Effector memory CD4-positive, alpha-beta T cell (primary cell): ENCODE data around the gene DDX24.
A peak's percentile ranks its signal among the peaks of the same experiment; 100 is the strongest.

Source experiments
- DNase-seq, 3 donors: peaks; one replicate each; pipeline ENCODE4 v3.0.0-alpha.2; 2020
- H3K27ac ChIP-seq: 2 replicates; pipeline ENCODE4 v1.7.0; 2013; ENCODE audit warnings: mild to moderate bottlenecking, low read length, moderate library complexity; ENCODE audit not compliant: insufficient read depth, poor library complexity, severe bottlenecking
- H3K27me3 ChIP-seq: replicated peaks from 2 replicates; pipeline ENCODE4 v1.7.0; 2013; ENCODE audit warnings: mild to moderate bottlenecking, low read length; ENCODE audit not compliant: insufficient read depth, control insufficient read depth, poor library complexity, severe bottlenecking
- H3K36me3 ChIP-seq: 2 replicates; pipeline ENCODE4 v1.7.0; 2013; ENCODE audit warnings: mild to moderate bottlenecking, low read length, moderate library complexity; ENCODE audit not compliant: control insufficient read depth, insufficient read depth
- H3K4me1 ChIP-seq: 2 replicates; pipeline ENCODE4 v1.7.0; 2013; ENCODE audit warnings: low read length, mild to moderate bottlenecking; ENCODE audit not compliant: control insufficient read depth, insufficient read depth, poor library complexity, severe bottlenecking
- H3K4me3 ChIP-seq: 2 replicates; pipeline ENCODE4 v1.7.0; 2013; ENCODE audit warnings: low read length, low read depth, mild to moderate bottlenecking; ENCODE audit not compliant: insufficient read depth, poor library complexity, severe bottlenecking
- H3K9me3 ChIP-seq: 2 replicates; pipeline ENCODE4 v1.7.0; 2013; ENCODE audit warnings: mild to moderate bottlenecking, low read length, moderate library complexity; ENCODE audit not compliant: control insufficient read depth
- total RNA-seq, 3 donors: gene quantifications; one replicate each; lab custom pipeline; 2026; lab: John Stamatoyannopoulos, UW

The DDX24 gene, protein sequence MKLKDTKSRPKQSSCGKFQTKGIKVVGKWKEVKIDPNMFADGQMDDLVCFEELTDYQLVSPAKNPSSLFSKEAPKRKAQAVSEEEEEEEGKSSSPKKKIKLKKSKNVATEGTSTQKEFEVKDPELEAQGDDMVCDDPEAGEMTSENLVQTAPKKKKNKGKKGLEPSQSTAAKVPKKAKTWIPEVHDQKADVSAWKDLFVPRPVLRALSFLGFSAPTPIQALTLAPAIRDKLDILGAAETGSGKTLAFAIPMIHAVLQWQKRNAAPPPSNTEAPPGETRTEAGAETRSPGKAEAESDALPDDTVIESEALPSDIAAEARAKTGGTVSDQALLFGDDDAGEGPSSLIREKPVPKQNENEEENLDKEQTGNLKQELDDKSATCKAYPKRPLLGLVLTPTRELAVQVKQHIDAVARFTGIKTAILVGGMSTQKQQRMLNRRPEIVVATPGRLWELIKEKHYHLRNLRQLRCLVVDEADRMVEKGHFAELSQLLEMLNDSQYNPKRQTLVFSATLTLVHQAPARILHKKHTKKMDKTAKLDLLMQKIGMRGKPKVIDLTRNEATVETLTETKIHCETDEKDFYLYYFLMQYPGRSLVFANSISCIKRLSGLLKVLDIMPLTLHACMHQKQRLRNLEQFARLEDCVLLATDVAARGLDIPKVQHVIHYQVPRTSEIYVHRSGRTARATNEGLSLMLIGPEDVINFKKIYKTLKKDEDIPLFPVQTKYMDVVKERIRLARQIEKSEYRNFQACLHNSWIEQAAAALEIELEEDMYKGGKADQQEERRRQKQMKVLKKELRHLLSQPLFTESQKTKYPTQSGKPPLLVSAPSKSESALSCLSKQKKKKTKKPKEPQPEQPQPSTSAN
- 656 to 797 (median 725) reads per million in 3 donors for total RNA-seq

DNA sequence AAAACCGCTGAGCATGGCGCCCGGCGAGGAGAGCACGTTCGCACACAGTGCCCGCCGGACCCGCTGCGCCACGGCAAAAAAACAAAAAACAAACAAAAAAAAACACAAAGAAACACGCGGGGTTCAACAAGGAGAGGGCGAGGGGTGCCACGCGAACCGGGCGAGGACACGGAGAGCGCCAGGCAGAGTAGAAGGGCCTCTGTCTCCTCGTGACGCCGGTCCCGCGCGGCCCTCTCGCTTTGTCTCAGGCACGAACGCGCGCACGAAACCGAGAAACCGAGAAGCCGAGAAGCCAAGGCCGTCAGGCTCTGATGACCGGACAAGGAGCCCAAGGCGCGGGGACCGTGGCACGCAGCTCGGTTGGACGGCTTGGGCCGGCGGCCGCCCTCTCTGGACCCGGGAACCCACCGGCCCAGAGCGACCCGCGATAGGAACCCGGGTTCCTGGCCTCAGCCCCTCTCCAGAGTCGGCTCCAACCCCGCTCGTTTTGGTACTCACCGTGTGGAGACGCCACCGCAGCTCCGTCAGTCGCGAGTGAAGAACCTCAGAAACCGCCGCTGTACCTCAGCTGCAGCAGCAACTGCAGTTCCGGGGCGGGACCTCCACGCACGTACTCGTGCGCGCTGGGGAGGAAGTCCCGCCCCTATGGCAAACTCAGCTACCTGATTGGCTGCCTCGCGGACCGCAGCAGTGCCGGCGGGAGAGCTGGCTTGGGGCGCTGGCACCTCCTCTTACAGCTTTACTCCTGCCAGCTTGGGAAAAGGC is at the start of gene DDX24, which contains the start of gene IFI27L1:
Gene DDX24, minus strand, starts transcription at position 582 of the 765 bp plus-strand sequence. CDS start 1,460 bp downstream, outside the sequence.
Gene IFI27L1, plus strand, starts transcription at position 690 of the 765 bp plus-strand sequence. CDS start 15,628 bp downstream, outside the sequence.
- no peaks in the 10 kb centered on the region for H3K27me3 ChIP-seq
- H3K9me3 ChIP-seq = no peaks in the 10 kb centered on the region
- peak within 1 kb of the TSS; percentile 96 for H3K27ac ChIP-seq
- peaks cover 23% of the 10 kb centered on the region for H3K4me1 ChIP-seq
- H3K4me3 ChIP-seq = peak within 1 kb of the TSS; percentile 97
- H3K36me3 ChIP-seq = peaks cover 13% of the 10 kb centered on the region
- peak; percentile 92 to 94 (median 94) for DNase-seq

DNA sequence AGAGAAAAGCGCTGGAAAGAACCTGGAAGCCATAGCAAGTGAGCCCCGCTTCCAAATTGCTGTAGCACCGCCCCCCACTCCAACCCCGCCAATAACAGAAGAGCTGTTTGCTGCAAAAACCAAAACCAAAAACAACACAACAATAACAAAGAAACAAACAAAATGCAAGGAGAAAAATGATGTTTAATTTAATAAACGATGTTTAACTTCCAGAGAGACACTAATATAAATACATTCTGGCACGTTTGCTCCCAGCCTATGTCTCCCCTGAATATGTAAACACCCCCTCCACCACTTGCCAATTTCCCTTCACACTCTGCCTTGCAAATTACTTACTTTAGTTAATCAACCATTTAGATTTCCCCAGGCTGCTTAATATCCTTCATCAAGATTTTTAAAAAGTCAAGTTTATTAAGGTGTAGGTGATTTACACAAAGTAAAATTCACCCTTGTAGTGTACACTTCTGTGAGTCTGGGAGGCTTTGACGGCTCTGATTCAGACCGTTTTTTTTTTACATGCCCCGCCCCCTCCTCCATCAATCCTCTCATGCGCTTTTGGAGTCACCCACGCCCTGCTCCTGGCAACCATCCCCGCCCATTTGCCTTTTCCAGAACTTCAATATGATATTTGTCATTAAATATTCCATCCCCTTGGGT is 48.9 kb upstream of the DDX24 start:
- H3K27me3 ChIP-seq = no peaks in the 10 kb centered on the region
- no peaks in the 10 kb centered on the region for H3K9me3 ChIP-seq
- peak overlapping the region; percentile 55 for H3K27ac ChIP-seq
- DNase-seq = peak in 2 of 3 donors; percentile 5 to 10
- peak overlapping the region; percentile 54 for H3K4me3 ChIP-seq
- H3K4me1 ChIP-seq = no peaks in the 10 kb centered on the region
- H3K36me3 ChIP-seq = no peaks in the 10 kb centered on the region

DNA sequence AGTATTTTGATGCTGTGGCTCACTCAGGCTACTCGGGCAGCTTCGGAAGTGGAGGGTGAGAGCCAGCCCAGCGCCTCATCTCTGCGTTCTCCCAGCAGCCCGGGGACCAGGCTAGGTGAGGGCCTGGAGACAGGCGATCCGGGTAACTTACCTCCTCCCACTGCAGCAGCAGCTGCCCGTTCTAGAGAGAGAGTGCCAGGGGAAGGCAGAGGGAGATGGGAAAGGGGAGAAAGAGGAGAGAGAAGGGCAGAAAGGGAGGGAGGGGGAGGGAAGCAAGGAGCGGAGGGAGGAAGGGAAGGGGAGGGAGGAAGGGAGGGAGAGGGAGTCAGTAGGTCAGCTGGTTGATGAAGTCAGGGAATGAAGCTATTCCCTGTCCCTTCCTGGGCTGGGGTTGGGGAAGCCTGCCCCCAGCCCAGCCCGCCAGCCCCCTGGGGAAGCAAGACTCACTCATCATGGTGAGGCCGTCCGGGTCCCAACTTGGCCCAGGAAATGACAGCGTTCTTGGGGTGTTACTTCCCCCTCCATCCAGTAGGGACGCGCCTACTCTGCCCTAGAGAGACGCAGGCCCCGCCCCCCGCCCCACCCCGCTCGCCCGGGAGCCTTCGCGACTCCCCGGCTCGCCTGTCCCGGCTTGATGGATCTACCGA is 48.2 kb upstream of the DDX24 start, which contains the start of gene IFI27L2:
Gene IFI27L2, minus strand, starts transcription at position 494 of the 647 bp plus-strand sequence. Its CDS starts 40 bp downstream, at position 454.
- peak within 1 kb of the TSS; percentile 54 for H3K4me3 ChIP-seq
- H3K36me3 ChIP-seq = no peaks in the 10 kb centered on the region
- peak within 1 kb of the TSS; percentile 55 for H3K27ac ChIP-seq
- no peaks in the 10 kb centered on the region for H3K4me1 ChIP-seq
- DNase-seq = peak; percentile 40 to 66 (median 58)
- H3K27me3 ChIP-seq = no peaks in the 10 kb centered on the region
- no peaks in the 10 kb centered on the region for H3K9me3 ChIP-seq

DNA sequence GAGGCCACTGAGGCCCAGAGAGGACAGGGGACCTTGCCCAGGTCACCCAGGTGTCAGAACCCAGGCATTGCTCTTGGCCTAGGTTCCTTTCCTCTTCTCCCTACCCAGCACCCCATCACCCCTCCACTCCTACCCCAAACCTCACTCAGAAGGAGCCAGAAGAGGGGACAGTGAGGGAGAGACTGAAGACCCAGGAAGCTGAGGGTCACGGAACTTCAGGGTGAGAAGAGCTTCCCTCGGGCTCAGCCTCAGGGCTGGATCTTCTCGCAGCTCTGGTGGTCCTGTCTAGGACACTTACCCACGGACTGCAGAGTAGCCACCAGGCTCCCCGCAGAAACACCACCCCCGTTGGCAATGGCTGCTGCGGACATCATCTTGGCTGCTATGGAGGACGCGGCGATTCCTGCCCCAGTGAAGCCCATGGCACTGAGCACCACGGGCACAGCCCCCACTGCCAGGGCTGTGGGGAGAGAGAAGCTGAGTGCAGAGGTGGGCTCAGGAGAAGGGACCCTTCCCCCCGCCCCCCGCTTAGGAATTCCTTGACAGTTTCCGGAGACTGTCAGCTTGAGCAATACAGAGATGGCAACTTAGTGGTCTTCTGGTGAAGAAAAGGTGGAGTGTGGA is 47.3 kb upstream of the DDX24 start:
- no peak overlapping the region for H3K27ac ChIP-seq
- no peaks in the 10 kb centered on the region for H3K4me1 ChIP-seq
- DNase-seq = no peak
- no peaks in the 10 kb centered on the region for H3K9me3 ChIP-seq
- no peak overlapping the region for H3K4me3 ChIP-seq
- H3K27me3 ChIP-seq = no peaks in the 10 kb centered on the region
- no peaks in the 10 kb centered on the region for H3K36me3 ChIP-seq

DNA sequence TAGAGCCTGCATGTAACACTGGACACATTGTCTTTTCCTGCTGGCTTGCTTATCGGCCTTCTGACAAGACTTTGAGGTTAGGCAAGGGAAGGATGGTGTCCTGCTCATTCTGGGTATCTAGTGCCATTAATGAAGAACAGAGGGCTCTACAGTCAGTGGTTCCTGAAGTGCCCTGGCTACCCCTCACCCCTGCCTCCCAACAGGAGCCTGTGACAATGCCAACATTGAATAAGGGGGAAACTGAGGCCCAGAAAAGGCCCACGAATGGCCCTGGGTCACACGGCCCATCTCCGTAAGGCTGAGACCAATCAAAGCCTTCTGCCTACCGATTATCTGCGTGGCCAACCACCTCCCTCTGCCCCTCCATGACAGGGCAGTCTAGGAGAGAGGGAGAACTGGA is 46.3 kb upstream of the DDX24 start:
- Histone ChIP-seq H3K27ac (no peak overlapping the region), H3K4me3 (no peak overlapping the region), H3K36me3 (no peaks in the 10 kb centered on the region), H3K9me3 (no peaks in the 10 kb centered on the region), H3K4me1 (no peaks in the 10 kb centered on the region), H3K27me3 (no peaks in the 10 kb centered on the region)
- DNase-seq = no peak

DNA sequence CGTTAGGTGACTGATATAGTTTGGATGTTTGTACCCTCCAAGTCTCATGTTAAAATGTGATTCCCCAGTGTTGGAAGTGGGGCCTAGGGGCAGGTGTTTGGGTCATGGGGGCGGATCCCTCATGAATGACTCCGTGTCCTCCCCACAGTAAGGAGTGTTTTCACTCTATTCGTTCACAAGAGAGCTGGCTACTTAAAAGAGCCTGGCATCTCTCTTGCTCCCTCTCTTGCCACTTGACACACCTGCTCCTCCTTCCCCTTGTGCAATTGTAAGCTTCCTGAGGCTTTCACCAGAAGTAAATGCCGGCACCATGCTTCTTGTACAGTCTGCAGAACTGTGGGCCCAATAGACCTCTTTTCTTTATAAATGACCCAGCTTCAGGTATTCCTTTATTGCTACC is 45.8 kb upstream of the DDX24 start:
- Histone ChIP-seq H3K36me3 (no peaks in the 10 kb centered on the region), H3K9me3 (no peaks in the 10 kb centered on the region), H3K27ac (no peak overlapping the region), H3K4me1 (no peaks in the 10 kb centered on the region), H3K4me3 (no peak overlapping the region), H3K27me3 (no peaks in the 10 kb centered on the region)
- DNase-seq = no peak

DNA sequence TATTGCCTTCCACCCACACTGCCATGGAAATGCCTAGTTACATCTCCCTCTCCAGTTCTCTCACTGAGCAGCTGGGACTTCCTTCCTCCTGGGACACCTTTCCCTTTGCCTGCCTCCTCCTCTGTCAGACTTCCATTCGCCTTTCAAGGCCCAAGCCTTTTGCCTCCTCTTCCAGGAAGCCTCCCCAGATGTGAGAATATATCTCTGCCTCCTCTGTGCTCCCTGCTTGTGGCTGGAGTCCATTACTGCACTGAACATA is 45.3 kb upstream of the DDX24 start:
- H3K36me3 ChIP-seq = no peaks in the 10 kb centered on the region
- no peaks in the 10 kb centered on the region for H3K27me3 ChIP-seq
- no peak overlapping the region for H3K27ac ChIP-seq
- no peaks in the 10 kb centered on the region for H3K4me1 ChIP-seq
- DNase-seq = no peak
- H3K4me3 ChIP-seq = no peak overlapping the region
- H3K9me3 ChIP-seq = no peaks in the 10 kb centered on the region

DNA sequence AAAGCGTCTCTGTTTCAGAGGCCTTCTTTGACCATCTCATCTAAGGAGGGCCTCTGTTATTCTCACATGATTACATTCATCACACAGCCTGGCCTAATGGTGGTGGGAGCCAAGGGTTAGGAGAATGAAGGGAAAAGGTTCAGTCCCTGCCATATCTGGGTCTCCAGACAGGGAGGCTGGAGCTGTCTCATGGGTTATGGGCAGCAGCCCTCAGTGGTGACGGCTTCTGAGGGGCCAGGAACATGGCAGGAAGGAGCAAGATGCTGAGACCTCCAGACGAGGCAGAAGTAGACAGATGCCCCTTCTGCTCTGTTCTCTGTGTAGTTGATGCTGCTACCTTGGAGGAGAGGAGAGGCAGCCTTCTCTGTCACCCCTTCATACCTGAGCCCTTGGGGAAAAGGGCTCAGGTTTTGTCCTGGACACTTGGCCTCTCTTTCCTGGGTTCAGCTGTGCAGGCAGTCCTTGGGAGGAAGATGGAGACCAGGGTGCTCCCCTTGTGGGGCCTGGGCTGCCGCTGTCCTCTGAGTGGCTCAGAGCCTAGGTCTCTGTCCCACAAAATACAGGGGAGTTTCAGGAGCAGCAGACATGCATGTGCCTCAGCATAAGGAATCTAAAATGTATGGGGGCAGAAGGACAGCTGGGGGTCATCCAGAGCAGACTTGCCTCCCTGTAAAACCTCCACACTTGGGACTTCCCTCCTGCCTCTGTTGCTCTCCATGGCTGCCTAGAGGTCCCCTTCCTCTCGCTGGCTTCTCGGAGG is 44.8 kb upstream of the DDX24 start:
- Histone ChIP-seq H3K27me3 (no peaks in the 10 kb centered on the region), H3K27ac (no peak overlapping the region), H3K36me3 (no peaks in the 10 kb centered on the region), H3K4me3 (no peak overlapping the region), H3K4me1 (no peaks in the 10 kb centered on the region), H3K9me3 (no peaks in the 10 kb centered on the region)
- DNase-seq = no peak
